ENCODE results near the gene MAGEA11. TPM values are rescaled to one million over a fixed set of nuclear protein-coding genes. Genes with fewer than 3 reads are reported as not detected.
"Not testable (repeated sequence)": the region's sequence is repeated elsewhere in the genome, so short reads cannot be mapped to it uniquely, and the experiment has no call there.

MAGEA11 gene
- total RNA-seq, 1 donor = not detected

- TF ChIP-seq CTCF (IDR thresholded peaks at IDR 0.05; ENCODE audit: insufficient read depth, low read length) = no peak
- no peak for DNase-seq (ENCODE audit: low read depth)
- H3K4me3 ChIP-seq (ENCODE audit: low read depth, low read length) = no peak overlapping the region
These were observed 8.3 kb downstream of the MAGEA11 start for GRCh38 chrX:149720021-149720689.

- DNase-seq (ENCODE audit: low read depth); H3K4me3 ChIP-seq (ENCODE audit: low read depth, low read length): not testable (repeated sequence)
These were observed 9.4 kb downstream of the MAGEA11 start for GRCh38 chrX:149721241-149721640.

- no peak for TF ChIP-seq CTCF (IDR thresholded peaks at IDR 0.05; ENCODE audit: insufficient read depth, low read length)
- no peak overlapping the region for H3K4me3 ChIP-seq (ENCODE audit: low read depth, low read length)
- no peak for DNase-seq (ENCODE audit: low read depth)
These were observed 9.9 kb downstream of the MAGEA11 start for GRCh38 chrX:149721778-149722177.

GRCh38 chrX:149723583-149724118 lies 11.8 kb downstream of the MAGEA11 start:
- DNase-seq (ENCODE audit: low read depth); H3K4me3 ChIP-seq (ENCODE audit: low read depth, low read length): not testable (repeated sequence)

- DNase-seq (ENCODE audit: low read depth); H3K4me3 ChIP-seq (ENCODE audit: low read depth, low read length): not testable (repeated sequence)
These were observed 15.4 kb downstream of the MAGEA11 start for GRCh38 chrX:149727308-149727707.

- not testable (repeated sequence) for H3K4me3 ChIP-seq (ENCODE audit: low read depth, low read length); DNase-seq (ENCODE audit: low read depth)
These were observed 30.4 kb downstream of the MAGEA11 start for GRCh38 chrX:149742269-149742668.

GRCh38 chrX:149746390-149747007 lies 34.6 kb downstream of the MAGEA11 start:
- not testable (repeated sequence) for DNase-seq (ENCODE audit: low read depth); H3K4me3 ChIP-seq (ENCODE audit: low read depth, low read length)

GRCh38 chrX:149757206-149758067 lies 45.6 kb downstream of the MAGEA11 start:
- H3K4me3 ChIP-seq (ENCODE audit: low read depth, low read length) = no peak overlapping the region
- TF ChIP-seq CTCF (IDR thresholded peaks at IDR 0.05; ENCODE audit: insufficient read depth, low read length) = no peak
- DNase-seq (ENCODE audit: low read depth) = no peak

GRCh38 chrX:149758068-149758714 lies 46.3 kb downstream of the MAGEA11 start:
- no peak for TF ChIP-seq CTCF (IDR thresholded peaks at IDR 0.05; ENCODE audit: insufficient read depth, low read length)
- DNase-seq (ENCODE audit: low read depth) = no peak
- no peak overlapping the region for H3K4me3 ChIP-seq (ENCODE audit: low read depth, low read length)

- not testable (repeated sequence) for DNase-seq (ENCODE audit: low read depth); H3K4me3 ChIP-seq (ENCODE audit: low read depth, low read length)
These were observed 46.8 kb downstream of the MAGEA11 start for GRCh38 chrX:149758715-149759078.
